K562 (cell line): ENCODE measurements around the gene MRM2. TPM values are rescaled to one million over a fixed set of nuclear protein-coding genes. Genes with fewer than 3 reads are reported as not detected.
"Not testable (repeated sequence)": the region's sequence is repeated elsewhere in the genome, so short reads cannot be mapped to it uniquely, and the experiment has no call there.

Experiments
- ATAC-seq: fragments of 200-7000 bp; cut with Tn5 transposase; 3 replicates; pipeline ENCODE4 v1.9.1; 2020; ENCODE audit warnings: moderate library complexity
- BruUV-seq: library from RNA; stranded (reverse); fragments of 400-500 nt; replicated peaks from 2 replicates; lab custom pipeline; 2021; lab: Mats Ljungman, UMichigan
- CTCF ChIA-PET: fragments of 300-600 bp; formaldehyde crosslinking; extraction: SDS; loops from one replicate; lab custom pipeline; 2021; ENCODE audit warnings: low intra/inter-chr PET ratio; lab: Yijun Ruan, JAX
- POLR2A ChIA-PET: fragments of 300-600, 350-650 bp; sonication (Branson Sonifier 250); formaldehyde crosslinking; extraction: SDS; loops from one replicate; lab custom pipeline; 2021; ENCODE audit warnings: antibody characterized with exemption, inconsistent platforms; lab: Yijun Ruan, JAX
- DNase-seq, 4 experiments: peaks; one replicate each; pipeline versions ENCODE4 v3.0.0 to v3.0.0-alpha.2; 2011 to 2018; ENCODE audit warnings: low spot score in 3 of 4, mixed read lengths in 3 of 4; ENCODE audit errors: extremely low read depth in 1 of 4
- FAIRE-seq: peaks from 2 replicates; lab custom pipeline; 2011; peaks lifted over from hg19 to GRCh38; lab: Jason Lieb, UNC
- H2AFZ ChIP-seq: 2 replicates; pipeline ENCODE4 v1.6.0; 2011; ENCODE audit warnings: low read depth, low read length, control low read depth, inconsistent platforms
- H3K27ac ChIP-seq: fragments of 200-600 bp; 3 replicates; pipeline ENCODE4 v1.8.0; 2011; ENCODE audit warnings: low read depth, mild to moderate bottlenecking, control low read depth, inconsistent platforms, low read length, moderate library complexity, mixed read lengths; ENCODE audit errors: extremely low read depth
- H3K27me3 ChIP-seq, 2 experiments: fragments of 300-600 bp in 1 of 2; 2 replicates in 1 of 2; 3 replicates in 1 of 2; pipeline versions ENCODE4 v1.6.0 to v1.8.0; 2011; ENCODE audit warnings: inconsistent platforms in 2 of 2, low read length in 2 of 2, mild to moderate bottlenecking in 1 of 2, mixed read lengths in 1 of 2, moderate library complexity in 1 of 2; ENCODE audit not compliant: control insufficient read depth in 2 of 2, insufficient read depth in 2 of 2
- H3K36me3 ChIP-seq: fragments of 300-600 bp; 3 replicates; pipeline ENCODE4 v1.8.0; 2011; ENCODE audit warnings: mild to moderate bottlenecking, low read length, inconsistent platforms; ENCODE audit not compliant: control insufficient read depth, insufficient read depth
- H3K4me1 ChIP-seq, 2 experiments: fragments of 200-600 bp in 1 of 2; replicated peaks in 1 of 2; 2 replicates in 1 of 2; 3 replicates in 1 of 2; pipeline versions ENCODE4 v1.5.1 to v1.8.0; 2011; ENCODE audit warnings: inconsistent platforms in 2 of 2, low read length in 2 of 2, mild to moderate bottlenecking in 1 of 2, mixed read lengths in 1 of 2, moderate library complexity in 1 of 2; ENCODE audit not compliant: control insufficient read depth in 2 of 2, insufficient read depth in 2 of 2
- H3K4me2 ChIP-seq: 2 replicates; pipeline ENCODE4 v1.6.1; 2011; ENCODE audit warnings: low read length, control low read depth, inconsistent platforms, mixed read lengths; ENCODE audit not compliant: insufficient read depth
- H3K4me3 ChIP-seq: fragments of 200-600 bp; sonication (generic), shearing (Covaris generic); 2 replicates; pipeline ENCODE4 v1.5.1; 2016; ENCODE audit warnings: control low read depth, inconsistent platforms
- H3K79me2 ChIP-seq: fragments of 200-600 bp; 3 replicates; pipeline ENCODE4 v1.8.0; 2011; ENCODE audit warnings: low read length, inconsistent platforms; ENCODE audit not compliant: control insufficient read depth, insufficient read depth
- H3K9ac ChIP-seq, 2 experiments: 2 replicates each; pipeline versions ENCODE4 v1.6.0 to v1.6.1; 2011; ENCODE audit warnings: low read depth in 2 of 2, low read length in 2 of 2, control low read depth in 1 of 2, inconsistent platforms in 1 of 2, mild to moderate bottlenecking in 1 of 2, mixed read lengths in 1 of 2; ENCODE audit not compliant: insufficient read depth in 1 of 2
- H3K9me1 ChIP-seq: one replicate; pipeline ENCODE4 v1.6.0; 2011; ENCODE audit warnings: inconsistent platforms, mild to moderate bottlenecking, low read length, moderate library complexity; ENCODE audit not compliant: control insufficient read depth, insufficient read depth
- H3K9me3 ChIP-seq: replicated peaks from 2 replicates; pipeline ENCODE4 v1.5.1; 2011; ENCODE audit warnings: low read depth, low read length, inconsistent platforms; ENCODE audit not compliant: control insufficient read depth, insufficient read depth
- H4K20me1 ChIP-seq: replicated peaks from 2 replicates; pipeline ENCODE4 v1.6.1; 2011; ENCODE audit warnings: low read length, inconsistent platforms, mixed read lengths; ENCODE audit not compliant: control insufficient read depth, insufficient read depth
- CREB3L1 ChIP-seq: fragments of 450-650 bp; IDR thresholded peaks from 2 replicates; pipeline ENCODE4 v1.6.1; 2014; ENCODE audit warnings: low read depth, mild to moderate bottlenecking, moderate library complexity, borderline replicate concordance
- KDM1A ChIP-seq, 2 experiments: fragments of 450-650 bp; IDR thresholded peaks; 2 replicates each; pipeline ENCODE4 v1.6.1; 2016; ENCODE audit warnings: mild to moderate bottlenecking in 2 of 2
- NCOA6 ChIP-seq: fragments of 450-650 bp; IDR thresholded peaks from 2 replicates; pipeline ENCODE4 v1.6.1; 2017; ENCODE audit warnings: mild to moderate bottlenecking
- ZBTB40 ChIP-seq, 2 experiments: fragments of 450-650 bp in 1 of 2; sonication (generic) in 1 of 2; formaldehyde crosslinking in 1 of 2; IDR thresholded peaks; 2 replicates each; pipeline versions ENCODE4 v1.7.1 to v1.9.0; 2016 to 2022; ENCODE audit warnings: inconsistent platforms in 1 of 2, mild to moderate bottlenecking in 1 of 2, missing genetic modification reagents in 1 of 2
- ZC3H4 ChIP-seq: sonication (generic); formaldehyde crosslinking; IDR thresholded peaks from 2 replicates; pipeline ENCODE4 v1.9.0; 2021; ENCODE audit warnings: missing genetic modification reagents, borderline replicate concordance
- WGBS: fragments of 100-300 bp; shearing (Covaris generic); methylation state at CpG from one replicate; pipeline ENCODE4 v1.1.6; 2016; ENCODE audit warnings: low coverage, mixed read lengths; ENCODE audit not compliant: insufficient coverage; ENCODE audit errors: missing lambda C conversion rate; 5-methylcytosine and 5-hydroxymethylcytosine counted together
- in situ Hi-C: fragments of 300-500 bp; cut with MboI; formaldehyde crosslinking; loops from 4 replicates; pipeline ENCODE4 v1.15.0; 2018; ENCODE audit warnings: inconsistent platforms, mixed read lengths
- intact Hi-C: fragments of 100-400 bp; cut with micrococcal nuclease; formaldehyde crosslinking; loops from 2 replicates; pipeline ENCODE4 v1.14.2; 2022
- polyA plus RNA-seq, 8 experiments: library from polyadenylated mRNA; depleted of rRNA in 4 of 8; stranded (reverse) in 5 of 8; unstranded in 3 of 8; fragments of >200 nt; fragmentation: Nextera tagmentation in 2 of 8; fragmentation: Illumina TruSeq in 1 of 8; extraction: Ambion mirVana in 2 of 8; extraction: Trizol in 1 of 8; gene quantifications; 2 replicates each; pipeline versions ENCODE4 v1.2.1 to v1.2.3, GENCODE V29; 2011 to 2014; ENCODE audit warnings: inconsistent platforms in 1 of 8, missing spikeins in 1 of 8
- total RNA-seq, 7 experiments: library from RNA; depleted of rRNA in 6 of 7; stranded (reverse); fragments of >200 nt in 6 of 7; fragmentation: Illumina TruSeq in 2 of 7; extraction: Trizol in 2 of 7; gene quantifications; 2 replicates each; pipeline versions ENCODE4 v1.2.1 to v1.2.3, GENCODE V29; 2011 to 2021; ENCODE audit warnings: low replicate concordance in 1 of 7

The MRM2 gene
- total and polyA plus RNA-seq, 9 of the 15 experiments (the other 6 are each of a cell fraction or from before 2014, with no cell fraction given): 32.4 to 116 (median 50.5) TPM

- TF ChIP-seq ZC3H4 (CRISPR knock-in tag) (no peak), NCOA6 (no peak), KDM1A (IDR thresholded peaks at IDR 0.05) (no peak), CREB3L1 (no peak)
Measured at GRCh38 chr7:2269991-2270460, 28.0 kb upstream of the MRM2 start (continued).

GRCh38 chr7:2269089-2269990 lies 27.3 kb upstream of the MRM2 start:
- not testable (repeated sequence) for FAIRE-seq

More at GRCh38 chr7:2269089-2269990, 27.3 kb upstream of the MRM2 start:
- Histone ChIP-seq H3K9ac (peak overlapping the region in 1 of 2 experiments; percentile 61; a peak in 1 of 4 replicates), H3K36me3 (peaks cover 29% of the 10 kb centered on the region; the same call in 2 of the 3 replicates)
- H3K9me3 ChIP-seq; in situ Hi-C loops; H3K4me3 ChIP-seq; DNase-seq; H3K27me3 ChIP-seq; ATAC-seq; intact Hi-C loops; H4K20me1 ChIP-seq; H3K9me1 ChIP-seq; H3K4me1 ChIP-seq; H3K4me2 ChIP-seq; H2AFZ ChIP-seq; H3K79me2 ChIP-seq; H3K27ac ChIP-seq; TF ChIP-seq ZBTB40 (CRISPR knock-in tag; IDR thresholded peaks at IDR 0.05): not testable (repeated sequence)
- CTCF ChIA-PET: interaction anchor here (0.7 kb wide), 1 partner anchor 1060 kb away, joined by 4 read pairs; no protein-coding TSS in a partner anchor
- 0 out of 2 replicates have a peak, but pooled peaks have one; percentile 59 for TF ChIP-seq ZBTB40 (IDR thresholded peaks at IDR 0.05)
- POLR2A ChIA-PET: interaction anchor here (0.9 kb wide), 1 partner anchor 8 kb away, joined by 4 read pairs; no protein-coding TSS in a partner anchor
- BruUV-seq: TSS peak; percentile 34
- WGBS: 53% methylated on average over 5 of the region's 18 CpGs
